B cell (primary cell): ENCODE data around the gene H6PD.

Source experiments
- CTCF ChIP-seq: fragments of 200-600 bp; IDR thresholded peaks from one replicate; pipeline ENCODE4 v1.8.0; 2022; ENCODE audit warnings: antibody characterized with exemption, mild to moderate bottlenecking
- EZH2 ChIP-seq: IDR thresholded peaks from 2 replicates; pipeline ENCODE4 v1.6.1; 2012; ENCODE audit warnings: borderline replicate concordance, low read depth, mild to moderate bottlenecking, moderate library complexity, low read length; ENCODE audit not compliant: insufficient read depth, poor library complexity, severe bottlenecking

GRCh38 chr1:9293241-9293532 lies 58.6 kb downstream of the H6PD start:
- TF ChIP-seq CTCF = no peak
- no peak for TF ChIP-seq EZH2
